Endothelial cell (in vitro differentiated cells): ENCODE results near the gene INPP4A. TPM values are rescaled to one million over a fixed set of nuclear protein-coding genes. Genes with fewer than 3 reads are reported as not detected.
"Not testable (repeated sequence)": the region's sequence is repeated elsewhere in the genome, so short reads cannot be mapped to it uniquely, and the experiment has no call there.

Experiments
- DNase-seq: peaks from one replicate; pipeline ENCODE4 v3.0.0; 2021; ENCODE audit warnings: low spot score
- H3K27ac Mint-ChIP-seq: one replicate; pipeline ENCODE4 v1.8.0; 2021; ENCODE audit warnings: mixed read lengths, inconsistent platforms; ENCODE audit not compliant: unreplicated experiment
- H3K27me3 Mint-ChIP-seq: one replicate; pipeline ENCODE4 v1.8.0; 2021; ENCODE audit warnings: mild to moderate bottlenecking, moderate library complexity, mixed read lengths, inconsistent platforms; ENCODE audit not compliant: unreplicated experiment
- H3K36me3 Mint-ChIP-seq: one replicate; pipeline ENCODE4 v1.8.0; 2021; ENCODE audit warnings: mild to moderate bottlenecking, low read depth, mixed read lengths, inconsistent platforms; ENCODE audit not compliant: unreplicated experiment
- H3K4me1 Mint-ChIP-seq: one replicate; pipeline ENCODE4 v1.8.0; 2021; ENCODE audit warnings: mild to moderate bottlenecking, mixed read lengths, inconsistent platforms; ENCODE audit not compliant: unreplicated experiment
- H3K4me3 Mint-ChIP-seq: one replicate; pipeline ENCODE4 v1.8.0; 2021; ENCODE audit warnings: mild to moderate bottlenecking, mixed read lengths, inconsistent platforms; ENCODE audit not compliant: unreplicated experiment
- H3K9me3 Mint-ChIP-seq: one replicate; pipeline ENCODE4 v1.8.0; 2021; ENCODE audit warnings: mixed read lengths, inconsistent platforms; ENCODE audit not compliant: unreplicated experiment
- total RNA-seq: library from RNA; stranded (reverse); fragmentation: NEBNext Ultra II Directional; extraction: Animal tissue kit (Norgen Biotek cat#: 25700); gene quantifications from one replicate; pipeline ENCODE4 v1.2.1, GENCODE V29; 2021; ENCODE audit not compliant: unreplicated experiment
- TF ChIP-seq, protein P1 (sequence below): fragments of 200-600 bp; sonication (generic); IDR thresholded peaks from one replicate; pipeline ENCODE4 v1.5.0; 2021; ENCODE audit warnings: antibody characterized with exemption; ENCODE audit not compliant: unreplicated experiment

Gene INPP4A
- total RNA-seq, 1 donor from 2014 or later: 26.8 TPM

- Mint-ChIP-seq H3K27ac (no peak overlapping the region), H3K9me3 (no peaks in the 10 kb centered on the region), H3K27me3 (no peaks in the 10 kb centered on the region), H3K4me3 (no peak overlapping the region), H3K4me1 (peaks cover 9% of the 10 kb centered on the region), H3K36me3 (peaks cover 14% of the 10 kb centered on the region)
- DNase-seq: no peak
- TF ChIP-seq, protein P1, sequence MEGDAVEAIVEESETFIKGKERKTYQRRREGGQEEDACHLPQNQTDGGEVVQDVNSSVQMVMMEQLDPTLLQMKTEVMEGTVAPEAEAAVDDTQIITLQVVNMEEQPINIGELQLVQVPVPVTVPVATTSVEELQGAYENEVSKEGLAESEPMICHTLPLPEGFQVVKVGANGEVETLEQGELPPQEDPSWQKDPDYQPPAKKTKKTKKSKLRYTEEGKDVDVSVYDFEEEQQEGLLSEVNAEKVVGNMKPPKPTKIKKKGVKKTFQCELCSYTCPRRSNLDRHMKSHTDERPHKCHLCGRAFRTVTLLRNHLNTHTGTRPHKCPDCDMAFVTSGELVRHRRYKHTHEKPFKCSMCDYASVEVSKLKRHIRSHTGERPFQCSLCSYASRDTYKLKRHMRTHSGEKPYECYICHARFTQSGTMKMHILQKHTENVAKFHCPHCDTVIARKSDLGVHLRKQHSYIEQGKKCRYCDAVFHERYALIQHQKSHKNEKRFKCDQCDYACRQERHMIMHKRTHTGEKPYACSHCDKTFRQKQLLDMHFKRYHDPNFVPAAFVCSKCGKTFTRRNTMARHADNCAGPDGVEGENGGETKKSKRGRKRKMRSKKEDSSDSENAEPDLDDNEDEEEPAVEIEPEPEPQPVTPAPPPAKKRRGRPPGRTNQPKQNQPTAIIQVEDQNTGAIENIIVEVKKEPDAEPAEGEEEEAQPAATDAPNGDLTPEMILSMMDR: no peak
Observed at GRCh38 chr2:98592565-98592964, 147.9 kb downstream of the INPP4A start.

- not testable (repeated sequence) for H3K4me1 Mint-ChIP-seq, H3K9me3 Mint-ChIP-seq, H3K27me3 Mint-ChIP-seq, DNase-seq, H3K4me3 Mint-ChIP-seq, H3K27ac Mint-ChIP-seq
- peaks cover 14% of the 10 kb centered on the region for H3K36me3 Mint-ChIP-seq
Observed at GRCh38 chr2:98594665-98595064, 150.0 kb downstream of the INPP4A start.

- TF ChIP-seq, protein P1: no peak
- Mint-ChIP-seq H3K4me1 (no peaks in the 10 kb centered on the region), H3K27ac (no peak overlapping the region), H3K4me3 (no peak overlapping the region), H3K27me3 (peaks cover 2% of the 10 kb centered on the region), H3K9me3 (no peaks in the 10 kb centered on the region), H3K36me3 (peaks cover 2% of the 10 kb centered on the region)
- no peak for DNase-seq
Observed at GRCh38 chr2:98598781-98599428, 154.2 kb downstream of the INPP4A start.

DNA sequence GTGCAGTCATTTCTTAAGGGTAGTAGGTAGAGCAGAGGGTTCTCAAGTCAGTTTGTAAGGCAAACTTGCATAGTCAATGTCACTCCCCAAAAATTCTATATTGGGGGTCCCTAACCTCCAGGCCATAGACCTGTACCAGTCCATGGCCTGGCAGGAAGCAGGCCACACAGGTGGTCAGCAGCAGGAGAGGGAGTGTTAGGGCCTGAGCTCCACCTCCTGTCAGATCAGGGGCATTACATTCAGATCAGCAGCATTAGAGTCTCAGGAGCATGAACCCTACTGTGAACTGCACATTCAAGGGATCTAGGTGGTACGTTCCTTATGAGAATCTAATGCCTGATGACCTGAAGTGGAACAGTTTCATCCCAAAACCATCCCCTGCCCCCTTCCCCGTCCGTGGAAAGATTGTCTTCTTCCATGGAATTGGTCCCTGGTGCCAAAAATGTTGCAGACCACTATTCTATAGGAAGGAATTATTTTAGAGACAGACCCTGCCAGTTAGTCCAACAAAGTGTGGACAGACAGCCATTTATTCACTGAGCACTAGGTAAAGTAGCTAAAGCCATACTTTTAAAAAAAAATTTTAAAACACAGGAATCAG is 157.0 kb downstream of the INPP4A start:
- Mint-ChIP-seq H3K36me3 (no peaks in the 10 kb centered on the region), H3K4me3 (no peak overlapping the region), H3K9me3 (no peaks in the 10 kb centered on the region), H3K27ac (no peak overlapping the region), H3K4me1 (peaks cover 1% of the 10 kb centered on the region), H3K27me3 (peaks cover 2% of the 10 kb centered on the region)
- DNase-seq: peak; percentile 46
- TF ChIP-seq, protein P1: peak; percentile 53

DNA sequence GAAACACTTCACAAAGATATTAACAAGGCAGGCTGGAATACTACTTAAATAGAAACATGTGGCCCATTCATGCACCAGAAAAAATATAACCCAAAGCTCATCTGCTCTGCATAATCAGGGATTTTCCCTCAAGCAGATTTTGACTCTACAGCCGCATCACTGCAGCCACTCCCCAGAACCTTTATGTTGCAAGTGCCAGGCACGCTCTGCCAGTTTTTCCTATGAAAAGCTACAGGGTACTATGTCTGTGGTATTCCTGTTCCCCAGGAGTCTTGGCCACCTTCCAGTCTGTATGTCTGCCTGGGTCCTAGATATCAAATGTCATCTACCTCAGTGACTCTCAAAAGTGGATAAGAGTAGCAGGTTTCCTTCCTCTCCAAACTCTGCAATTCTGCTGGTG is 159.9 kb downstream of the INPP4A start:
- peaks cover 16% of the 10 kb centered on the region for H3K4me1 Mint-ChIP-seq
- H3K4me3 Mint-ChIP-seq: no peak overlapping the region
- TF ChIP-seq, protein P1: no peak

More for the DNA sequence above, 159.9 kb downstream of the INPP4A start:
- Mint-ChIP-seq H3K27ac (no peak overlapping the region), H3K9me3 (no peaks in the 10 kb centered on the region), H3K27me3 (peaks cover 2% of the 10 kb centered on the region), H3K36me3 (peaks cover 9% of the 10 kb centered on the region)
- no peak for DNase-seq
